Measurements from ENCODE around the gene FAM78A.

GRCh38 chr9:131236161-131236560, 40.1 kb downstream of the FAM78A start:
- TF ChIP-seq CTCF (IDR thresholded peaks at IDR 0.05 in 8 of 11, conservative IDR thresholded peaks at IDR 0.05 in 3 of 11) (no peak), POLR2A (IDR thresholded peaks at IDR 0.05) (no peak), POLR2AphosphoS5 (IDR thresholded peaks at IDR 0.05) (no peak)

Data from spleen (tissue), 7 donors.